Thyroid gland (tissue), 4 donors: ENCODE data around the gene HAUS6. TPM values are rescaled to one million over a fixed set of nuclear protein-coding genes. Genes with fewer than 3 reads are reported as not detected.
A peak's percentile ranks its signal among the peaks of the same experiment; 100 is the strongest.

Experiments used
- DNase-seq, 2 donors: peaks; one replicate each; pipeline ENCODE4 v3.0.0-alpha.2; 2019
- H3K27ac ChIP-seq, 3 donors: fragments of 200-600 bp; sonication (generic); 1 replicate in 2 of 3; 2 replicates in 1 of 3; pipeline ENCODE4 v1.5.1; 2016 to 2019; ENCODE audit warnings: mild to moderate bottlenecking in 1 of 3, moderate library complexity in 1 of 3
- H3K27me3 ChIP-seq: fragments of 200-600 bp; sonication (generic); one replicate; pipeline ENCODE4 v1.5.1; 2019
- H3K36me3 ChIP-seq, 2 donors: fragments of 200-600 bp; sonication (generic); one replicate each; pipeline ENCODE4 v1.5.1; 2016 to 2019
- H3K4me1 ChIP-seq, 2 donors: fragments of 200-600 bp; sonication (generic); one replicate each; pipeline ENCODE4 v1.5.1; 2017 to 2019
- H3K4me3 ChIP-seq, 3 donors: fragments of 200-600 bp; sonication (generic); replicated peaks in 1 of 3; 1 replicate in 2 of 3; 2 replicates in 1 of 3; pipeline ENCODE4 v1.5.1; 2016; ENCODE audit warnings: mild to moderate bottlenecking in 1 of 3
- H3K9me3 ChIP-seq: fragments of 200-600 bp; sonication (generic); one replicate; pipeline ENCODE4 v1.5.1; 2017
- POLR2A ChIP-seq, 2 donors: fragments of 450-650 bp; IDR thresholded peaks; one replicate each; pipeline ENCODE4 v1.6.1; 2017; ENCODE audit warnings: antibody characterized with exemption in 2 of 2, mild to moderate bottlenecking in 2 of 2, moderate library complexity in 1 of 2
- WGBS, 2 donors: methylation state at CpG; one replicate each; pipeline ENCODE4 v1.1.5; 2017; 5-methylcytosine and 5-hydroxymethylcytosine counted together
- intact Hi-C: fragments of 100-400 bp; cut with DNase I; formaldehyde crosslinking; loops from one replicate; pipeline ENCODE4 v1.15.1; 2023
- total RNA-seq, 4 donors: library from RNA; depleted of rRNA; stranded (reverse); fragments of >200 nt; gene quantifications; one replicate each; pipeline ENCODE4 v1.2.3, GENCODE V29; 2016
- TF ChIP-seq, protein P1 (sequence below), 6 experiments: fragments of 200-600 bp in 3 of 6; fragments of 450-650 bp in 3 of 6; sonication (generic) in 3 of 6; IDR thresholded peaks; one replicate each; pipeline ENCODE4 v1.5.1; 2016 to 2019; ENCODE audit warnings: antibody characterized with exemption in 6 of 6, mild to moderate bottlenecking in 2 of 6, inconsistent platforms in 1 of 6, moderate library complexity in 1 of 6

The HAUS6 gene
- total RNA-seq, 4 donors from 2014 or later, result 5.9 to 8.5 (median 7.9) TPM

DNA sequence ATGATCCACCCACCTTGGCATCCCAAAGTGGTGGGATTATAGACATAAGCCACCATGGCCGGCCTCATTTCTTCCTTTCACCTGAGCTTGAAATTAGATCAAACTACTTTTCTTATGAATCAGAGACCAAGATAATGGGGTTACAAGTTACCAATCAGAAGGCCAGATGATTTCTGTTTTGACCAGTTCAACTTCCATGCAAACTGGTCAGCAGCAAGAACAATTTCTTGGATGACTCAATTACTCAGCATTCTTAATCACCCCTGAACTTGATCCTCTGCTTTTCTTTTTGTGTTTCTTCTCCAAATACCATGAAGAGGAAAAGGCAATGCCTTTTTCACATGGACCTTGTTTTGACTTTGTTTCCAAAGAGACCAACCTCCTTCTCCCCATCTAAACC is 34.6 kb upstream of the HAUS6 start:
- DNase-seq, result no peak
- no peak for TF ChIP-seq POLR2A (IDR thresholded peaks at IDR 0.05)
- TF ChIP-seq, protein P1, sequence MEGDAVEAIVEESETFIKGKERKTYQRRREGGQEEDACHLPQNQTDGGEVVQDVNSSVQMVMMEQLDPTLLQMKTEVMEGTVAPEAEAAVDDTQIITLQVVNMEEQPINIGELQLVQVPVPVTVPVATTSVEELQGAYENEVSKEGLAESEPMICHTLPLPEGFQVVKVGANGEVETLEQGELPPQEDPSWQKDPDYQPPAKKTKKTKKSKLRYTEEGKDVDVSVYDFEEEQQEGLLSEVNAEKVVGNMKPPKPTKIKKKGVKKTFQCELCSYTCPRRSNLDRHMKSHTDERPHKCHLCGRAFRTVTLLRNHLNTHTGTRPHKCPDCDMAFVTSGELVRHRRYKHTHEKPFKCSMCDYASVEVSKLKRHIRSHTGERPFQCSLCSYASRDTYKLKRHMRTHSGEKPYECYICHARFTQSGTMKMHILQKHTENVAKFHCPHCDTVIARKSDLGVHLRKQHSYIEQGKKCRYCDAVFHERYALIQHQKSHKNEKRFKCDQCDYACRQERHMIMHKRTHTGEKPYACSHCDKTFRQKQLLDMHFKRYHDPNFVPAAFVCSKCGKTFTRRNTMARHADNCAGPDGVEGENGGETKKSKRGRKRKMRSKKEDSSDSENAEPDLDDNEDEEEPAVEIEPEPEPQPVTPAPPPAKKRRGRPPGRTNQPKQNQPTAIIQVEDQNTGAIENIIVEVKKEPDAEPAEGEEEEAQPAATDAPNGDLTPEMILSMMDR (IDR thresholded peaks at IDR 0.05), result no peak
- Histone ChIP-seq H3K4me1 (no peaks in the 10 kb centered on the region), H3K4me3 (no peak overlapping the region), H3K9me3 (no peaks in the 10 kb centered on the region), H3K27ac (no peak overlapping the region), H3K36me3 (no peaks in the 10 kb centered on the region), H3K27me3 (no peaks in the 10 kb centered on the region)
- WGBS, 2 donors, result 93 to 100% methylated on average over 1 of the region's 1 CpG
- intact Hi-C loops, result no loop called here

DNA sequence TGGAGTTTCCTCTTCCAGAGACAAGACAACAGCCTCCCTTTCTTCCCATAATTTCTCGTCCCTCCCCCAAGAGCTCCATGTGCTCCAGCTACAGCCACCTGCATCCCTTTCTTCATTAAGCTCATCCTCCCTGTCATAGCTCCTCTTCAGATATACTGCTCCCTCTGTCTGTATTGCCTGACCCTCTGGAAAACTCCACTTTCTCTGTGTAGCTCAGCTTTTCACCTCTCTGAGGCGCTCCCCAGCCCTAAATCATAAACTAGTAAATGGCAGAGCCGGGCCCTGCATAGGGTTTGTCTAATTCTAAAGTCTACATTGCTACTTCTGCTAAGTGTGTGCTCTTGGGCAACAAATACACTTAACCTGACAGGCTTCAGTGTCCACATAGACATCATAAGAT is 33.4 kb upstream of the HAUS6 start:
- DNase-seq, result no peak
- TF ChIP-seq, protein P1 (IDR thresholded peaks at IDR 0.05), result no peak
- no peak for TF ChIP-seq POLR2A (IDR thresholded peaks at IDR 0.05)
- Histone ChIP-seq H3K36me3 (no peaks in the 10 kb centered on the region), H3K27ac (no peak overlapping the region), H3K4me1 (no peaks in the 10 kb centered on the region), H3K9me3 (no peaks in the 10 kb centered on the region), H3K27me3 (no peaks in the 10 kb centered on the region), H3K4me3 (no peak overlapping the region)
- 72 to 75% methylated on average over 3 of the region's 3 CpGs for WGBS, 2 donors
- intact Hi-C loops, result no loop called here

GRCh38 chr9:19133549-19134345 is 31.0 kb upstream of the HAUS6 start:
- Histone ChIP-seq H3K36me3 (no peaks in the 10 kb centered on the region), H3K4me1 (peaks cover 0 to 12% of the 10 kb centered on the region in 2 donors), H3K9me3 (no peaks in the 10 kb centered on the region), H3K4me3 (no peak overlapping the region), H3K27ac (no peak overlapping the region), H3K27me3 (no peaks in the 10 kb centered on the region)
- 65 to 73% methylated on average over 6 of the region's 6 CpGs for WGBS, 2 donors
- no peak for DNase-seq
- TF ChIP-seq, protein P1 (IDR thresholded peaks at IDR 0.05), result no peak
- no peak for TF ChIP-seq POLR2A (IDR thresholded peaks at IDR 0.05)
- intact Hi-C loops, result no loop called here

DNA sequence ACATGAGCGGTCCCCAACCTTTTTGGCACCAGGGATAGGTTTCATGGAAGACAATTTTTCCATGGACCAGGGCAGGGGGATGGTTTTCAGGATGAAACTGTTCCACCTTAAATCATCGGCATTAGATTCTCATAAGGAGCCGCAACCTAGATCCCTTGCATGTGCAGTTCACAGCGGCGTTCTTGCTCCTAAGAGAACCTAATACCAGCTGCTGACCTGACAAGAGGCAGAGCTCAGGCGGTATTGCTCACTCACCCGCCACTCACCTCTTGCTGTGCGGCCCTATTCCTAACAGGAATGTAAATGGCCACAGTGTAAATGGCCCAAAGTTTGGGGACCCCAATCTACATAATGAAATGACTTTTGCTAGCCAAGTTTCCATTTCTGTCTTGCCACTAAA is 27.7 kb upstream of the HAUS6 start:
- Histone ChIP-seq H3K9me3 (no peaks in the 10 kb centered on the region), H3K27me3 (no peaks in the 10 kb centered on the region), H3K4me3 (no peak overlapping the region), H3K4me1 (peaks cover 0 to 19% of the 10 kb centered on the region in 2 donors), H3K27ac (no peak overlapping the region), H3K36me3 (peaks cover under 1 to 3% of the 10 kb centered on the region in 2 donors)
- DNase-seq, result no peak
- WGBS, 2 donors, result 63 to 70% methylated on average over 5 to 8 of the region's 8 CpGs
- no peak for TF ChIP-seq POLR2A (IDR thresholded peaks at IDR 0.05)
- TF ChIP-seq, protein P1 (IDR thresholded peaks at IDR 0.05), result no peak
- intact Hi-C loops, result no loop called here

GRCh38 chr9:19127871-19128500 is 25.3 kb upstream of the HAUS6 start:
- Histone ChIP-seq H3K4me1 (peaks cover 0 to 19% of the 10 kb centered on the region in 2 donors), H3K27ac (peak overlapping the region; percentile 94 to 99 (median 98)), H3K9me3 (no peaks in the 10 kb centered on the region), H3K27me3 (no peaks in the 10 kb centered on the region), H3K36me3 (peaks cover 5 to 9% of the 10 kb centered on the region in 2 donors), H3K4me3 (peak overlapping the region; percentile 37 to 88 (median 83))
- DNase-seq, result peak; percentile 24 to 37
- WGBS, 2 donors, result 2 to 3% methylated on average over 40 of the region's 40 CpGs
- no peak for TF ChIP-seq POLR2A (IDR thresholded peaks at IDR 0.05)
- TF ChIP-seq, protein P1 (IDR thresholded peaks at IDR 0.05), result no peak
- intact Hi-C loops, result no loop called here
